ENCODE measurements around the gene CELSR1.
"Not testable (repeated sequence)": the region's sequence is repeated elsewhere in the genome, so short reads cannot be mapped to it uniquely, and the experiment has no call there.

Gene CELSR1

GRCh38 chr22:46516638-46517037, 20.8 kb downstream of the CELSR1 start:
- in situ Hi-C loops (cut with HindIII; ENCODE audit: low sequenced_read_pairs) = no loop called here

- in situ Hi-C loops (cut with HindIII; ENCODE audit: low sequenced_read_pairs) = not testable (repeated sequence)
These were observed 21.3 kb downstream of the CELSR1 start for GRCh38 chr22:46516112-46516487.

- in situ Hi-C loops (cut with HindIII; ENCODE audit: low sequenced_read_pairs) = no loop called here
These were observed 22.0 kb downstream of the CELSR1 start for GRCh38 chr22:46515208-46516111.

- in situ Hi-C loops (cut with HindIII; ENCODE audit: low sequenced_read_pairs) = no loop called here
These were observed 22.7 kb downstream of the CELSR1 start for GRCh38 chr22:46514592-46515207.

- in situ Hi-C loops (cut with HindIII; ENCODE audit: low sequenced_read_pairs) = no loop called here
These were observed 23.4 kb downstream of the CELSR1 start for GRCh38 chr22:46513908-46514550.

- in situ Hi-C loops (cut with HindIII; ENCODE audit: low sequenced_read_pairs) = no loop called here
These were observed 24.7 kb downstream of the CELSR1 start for GRCh38 chr22:46512683-46513082.

GRCh38 chr22:46512039-46512370, 25.4 kb downstream of the CELSR1 start:
- in situ Hi-C loops (cut with HindIII; ENCODE audit: low sequenced_read_pairs) = no loop called here

- in situ Hi-C loops (cut with HindIII; ENCODE audit: low sequenced_read_pairs) = no loop called here
These were observed 26.0 kb downstream of the CELSR1 start for GRCh38 chr22:46511151-46512038.

GRCh38 chr22:46509416-46510089, 27.9 kb downstream of the CELSR1 start:
- in situ Hi-C loops (cut with HindIII; ENCODE audit: low sequenced_read_pairs) = no loop called here

GRCh38 chr22:46508491-46508999, 28.9 kb downstream of the CELSR1 start:
- in situ Hi-C loops (cut with HindIII; ENCODE audit: low sequenced_read_pairs) = no loop called here

GRCh38 chr22:46507451-46508425, 29.7 kb downstream of the CELSR1 start:
- in situ Hi-C loops (cut with HindIII; ENCODE audit: low sequenced_read_pairs) = no loop called here

- in situ Hi-C loops (cut with HindIII; ENCODE audit: low sequenced_read_pairs) = no loop called here
These were observed 32.8 kb downstream of the CELSR1 start for GRCh38 chr22:46504584-46504983.

- in situ Hi-C loops (cut with HindIII; ENCODE audit: low sequenced_read_pairs) = no loop called here
These were observed 34.8 kb downstream of the CELSR1 start for GRCh38 chr22:46502440-46503175.

- in situ Hi-C loops (cut with HindIII; ENCODE audit: low sequenced_read_pairs) = no loop called here
These were observed 35.7 kb downstream of the CELSR1 start for GRCh38 chr22:46501701-46502100.

GRCh38 chr22:46501265-46501664, 36.2 kb downstream of the CELSR1 start:
- in situ Hi-C loops (cut with HindIII; ENCODE audit: low sequenced_read_pairs) = not testable (repeated sequence)

GRCh38 chr22:46500201-46500600, 37.2 kb downstream of the CELSR1 start:
- in situ Hi-C loops (cut with HindIII; ENCODE audit: low sequenced_read_pairs) = no loop called here

- in situ Hi-C loops (cut with HindIII; ENCODE audit: low sequenced_read_pairs) = no loop called here
These were observed 37.6 kb downstream of the CELSR1 start for GRCh38 chr22:46499805-46500189.

GRCh38 chr22:46491946-46492345, 45.5 kb downstream of the CELSR1 start:
- in situ Hi-C loops (cut with HindIII; ENCODE audit: low sequenced_read_pairs) = no loop called here

Measured in DLD1 (cell line).